ENCODE data around the gene LBHD2. TPM values are rescaled to one million over a fixed set of nuclear protein-coding genes. Genes with fewer than 3 reads are reported as not detected.

The LBHD2 gene
- polyA plus RNA-seq, 1 donor (not counting 4 experiments of a cell fraction or from before 2014, with no cell fraction given), result not detected

- H3K36me3 ChIP-seq (ENCODE audit: control insufficient read depth in 2 of 2, extremely low read depth in 1 of 2, insufficient read depth in 2 of 2, low read length in 2 of 2), result no peaks in the 10 kb centered on the region
- H3K4me1 ChIP-seq (ENCODE audit: control insufficient read depth, extremely low read depth, insufficient read depth, low read length), result peaks cover 42% of the 10 kb centered on the region
- H3K79me2 ChIP-seq (ENCODE audit: control insufficient read depth, insufficient read depth, low read length), result no peaks in the 10 kb centered on the region
- H3K9ac ChIP-seq (ENCODE audit: control insufficient read depth, extremely low read depth, insufficient read depth, low read length), result no peak overlapping the region
- H3K27ac ChIP-seq (ENCODE audit: control insufficient read depth, insufficient read depth, low read length), result no peak overlapping the region
- H3K9me3 ChIP-seq (ENCODE audit: control insufficient read depth, low read depth, low read length), result no peaks in the 10 kb centered on the region
- no peak overlapping the region for H2AFZ ChIP-seq (ENCODE audit: control insufficient read depth, low read length)
- no peaks in the 10 kb centered on the region for H3K27me3 ChIP-seq (ENCODE audit: control insufficient read depth, extremely low read depth, insufficient read depth, low read length)
- H3K4me2 ChIP-seq (ENCODE audit: control insufficient read depth, extremely low read depth, insufficient read depth, low read depth, low read length), result no peak overlapping the region
- no peak for TF ChIP-seq EZH2 (IDR thresholded peaks at IDR 0.05; ENCODE audit: low read length)
- no peak for TF ChIP-seq CTCF (optimal IDR thresholded peaks at IDR 0.05 in 1 of 3, IDR thresholded peaks at IDR 0.05 in 1 of 3, conservative IDR thresholded peaks at IDR 0.05 in 1 of 3; ENCODE audit: extremely low read depth in 1 of 3, insufficient read depth in 2 of 3, low read length in 3 of 3)
- no peak for DNase-seq (ENCODE audit: low read depth, low spot score)
- H3K9me1 ChIP-seq (ENCODE audit: control insufficient read depth, extremely low read depth, insufficient read depth, low read length), result no peaks in the 10 kb centered on the region
- H4K20me1 ChIP-seq (ENCODE audit: control insufficient read depth, extremely low read depth, insufficient read depth, low read length), result peaks cover 2% of the 10 kb centered on the region
- no peak overlapping the region for H3K4me3 ChIP-seq (ENCODE audit: control insufficient read depth in 2 of 3, extremely low read depth in 1 of 3, insufficient read depth in 2 of 3, low read depth in 1 of 3, low read length in 3 of 3)
- dilution Hi-C loops (cut with MboI; ENCODE audit: extremely low pct_ligation_motif_present, low sequenced_read_pairs), result no loop called here
- no peak for FAIRE-seq
Measured at GRCh38 chr14:103132381-103133209, 48.6 kb downstream of the LBHD2 start.

GRCh38 chr14:103133210-103134140 lies 49.5 kb downstream of the LBHD2 start:
- Histone ChIP-seq H3K79me2 (ENCODE audit: control insufficient read depth, insufficient read depth, low read length) (no peaks in the 10 kb centered on the region), H3K4me3 (ENCODE audit: control insufficient read depth in 2 of 3, extremely low read depth in 1 of 3, insufficient read depth in 2 of 3, low read depth in 1 of 3, low read length in 3 of 3) (no peak overlapping the region), H4K20me1 (ENCODE audit: control insufficient read depth, extremely low read depth, insufficient read depth, low read length) (no peaks in the 10 kb centered on the region), H3K36me3 (ENCODE audit: control insufficient read depth in 2 of 2, extremely low read depth in 1 of 2, insufficient read depth in 2 of 2, low read length in 2 of 2) (no peaks in the 10 kb centered on the region), H3K4me2 (ENCODE audit: control insufficient read depth, extremely low read depth, insufficient read depth, low read depth, low read length) (no peak overlapping the region), H3K4me1 (ENCODE audit: control insufficient read depth, extremely low read depth, insufficient read depth, low read length) (peaks cover 34% of the 10 kb centered on the region), H3K9me1 (ENCODE audit: control insufficient read depth, extremely low read depth, insufficient read depth, low read length) (no peaks in the 10 kb centered on the region), H2AFZ (ENCODE audit: control insufficient read depth, low read length) (no peak overlapping the region), H3K27ac (ENCODE audit: control insufficient read depth, insufficient read depth, low read length) (no peak overlapping the region), H3K9me3 (ENCODE audit: control insufficient read depth, low read depth, low read length) (no peaks in the 10 kb centered on the region), H3K27me3 (ENCODE audit: control insufficient read depth, extremely low read depth, insufficient read depth, low read length) (peaks cover 1% of the 10 kb centered on the region), H3K9ac (ENCODE audit: control insufficient read depth, extremely low read depth, insufficient read depth, low read length) (no peak overlapping the region)
- no peak for FAIRE-seq
- dilution Hi-C loops (cut with MboI; ENCODE audit: extremely low pct_ligation_motif_present, low sequenced_read_pairs), result no loop called here
- no peak for DNase-seq (ENCODE audit: low read depth, low spot score)
- no peak for TF ChIP-seq EZH2 (IDR thresholded peaks at IDR 0.05; ENCODE audit: low read length)
- no peak for TF ChIP-seq CTCF (optimal IDR thresholded peaks at IDR 0.05 in 1 of 3, IDR thresholded peaks at IDR 0.05 in 1 of 3, conservative IDR thresholded peaks at IDR 0.05 in 1 of 3; ENCODE audit: extremely low read depth in 1 of 3, insufficient read depth in 2 of 3, low read length in 3 of 3)

All from keratinocyte (primary cell).